ENCODE data around the gene CNIH3. TPM values are rescaled to one million over a fixed set of nuclear protein-coding genes. Genes with fewer than 3 reads are reported as not detected.

CNIH3 gene
- total RNA-seq, 1 donor from 2014 or later = 1.4 TPM

DNA sequence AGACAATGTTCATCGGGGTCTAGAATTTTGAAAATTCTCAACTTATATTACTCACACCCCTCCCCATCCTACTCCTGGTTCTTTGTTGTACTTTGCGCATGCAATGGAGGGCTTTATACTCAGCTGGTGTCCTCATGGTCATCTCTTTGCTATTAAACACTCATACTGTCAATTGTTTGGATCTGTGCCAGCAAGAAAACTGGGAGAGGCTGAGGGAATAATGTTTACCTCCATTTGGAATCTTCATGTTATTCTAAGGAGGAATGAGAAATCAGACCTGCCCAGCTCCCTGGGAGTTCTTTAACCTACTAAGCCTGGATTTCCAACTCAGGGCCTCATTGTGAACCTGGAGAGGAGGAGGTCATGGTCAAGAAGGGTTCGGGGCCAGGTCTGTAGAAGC, 169.5 kb downstream of the CNIH3 start:
- peaks cover 4% of the 10 kb centered on the region for H3K36me3 Mint-ChIP-seq (ENCODE audit: low read depth)
- no peak overlapping the region for H3K27ac Mint-ChIP-seq
- H3K4me3 Mint-ChIP-seq = no peak overlapping the region
- no peak for DNase-seq (ENCODE audit: low spot score)
- H3K27me3 Mint-ChIP-seq (ENCODE audit: insufficient read depth) = no peaks in the 10 kb centered on the region
- H3K9me3 Mint-ChIP-seq = peaks cover 11% of the 10 kb centered on the region
- H3K4me1 Mint-ChIP-seq (ENCODE audit: low read depth) = peaks cover 27% of the 10 kb centered on the region
- intact Hi-C loops (cut with micrococcal nuclease) = no loop called here

GRCh38 chr1:224786533-224787250, 170.6 kb downstream of the CNIH3 start:
- DNase-seq (ENCODE audit: low spot score) = no peak
- intact Hi-C loops (cut with micrococcal nuclease) = no loop called here
- Mint-ChIP-seq H3K27ac (peak overlapping the region; percentile 20), H3K4me1 (ENCODE audit: low read depth) (peaks cover 26% of the 10 kb centered on the region), H3K36me3 (ENCODE audit: low read depth) (peaks cover 4% of the 10 kb centered on the region), H3K4me3 (no peak overlapping the region), H3K27me3 (ENCODE audit: insufficient read depth) (no peaks in the 10 kb centered on the region), H3K9me3 (peaks cover 11% of the 10 kb centered on the region)

DNA sequence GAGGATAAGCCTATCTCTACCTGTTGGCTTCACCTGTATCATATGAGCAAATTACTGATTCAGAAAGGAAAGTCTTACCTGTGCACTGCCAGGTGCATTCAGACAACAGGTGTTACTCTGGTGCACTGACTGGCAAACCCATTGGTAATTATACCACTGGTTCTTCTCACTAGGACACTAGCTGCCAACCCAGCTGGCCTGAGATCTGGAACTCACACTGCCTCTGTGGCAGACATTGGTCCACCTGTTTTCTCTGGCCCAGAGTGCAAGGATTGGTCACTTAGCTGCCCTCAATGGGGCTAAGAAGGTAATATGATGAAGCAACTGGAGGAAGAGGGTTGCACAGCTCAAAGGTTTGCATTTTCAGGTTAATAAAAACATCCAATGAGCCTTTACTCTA, 173.2 kb downstream of the CNIH3 start:
- no peak for DNase-seq (ENCODE audit: low spot score)
- H3K4me3 Mint-ChIP-seq = no peak overlapping the region
- peaks cover 4% of the 10 kb centered on the region for H3K36me3 Mint-ChIP-seq (ENCODE audit: low read depth)
- peaks cover 2% of the 10 kb centered on the region for H3K27me3 Mint-ChIP-seq (ENCODE audit: insufficient read depth)
- intact Hi-C loops (cut with micrococcal nuclease) = no loop called here
- peaks cover 5% of the 10 kb centered on the region for H3K4me1 Mint-ChIP-seq (ENCODE audit: low read depth)
- peaks cover 11% of the 10 kb centered on the region for H3K9me3 Mint-ChIP-seq
- no peak overlapping the region for H3K27ac Mint-ChIP-seq

Other genes starting within 250 kb of the CNIH3 start
- 91.6 and 95.8 TPM in 2 replicates for gene WDR26, start 181.5 kb upstream of the CNIH3 start, total RNA-seq

Measured in activated T-helper 1 cell treated with anti-CD3 and anti-CD28 coated beads, Interleukin-12 subunit alpha, Interleukin-12 subunit beta, Interleukin-2, Interleukin-4 antibody, amounts not matched to agents 30 ng/mL and 10 ng/mL and 1 ng/mL, durations not matched to agents 14 hours and 24 hours and 36 hours (primary cell).